ENCODE measurements around the gene RAB3IL1.

GRCh38 chr11:61912530-61912898, 4.9 kb downstream of the RAB3IL1 start:
- TF ChIP-seq POLR2AphosphoS5 (IDR thresholded peaks at IDR 0.05; ENCODE audit: low read depth) = peak; percentile 48; the same call in 1 of the 2 replicates
- TF ChIP-seq, protein P1, sequence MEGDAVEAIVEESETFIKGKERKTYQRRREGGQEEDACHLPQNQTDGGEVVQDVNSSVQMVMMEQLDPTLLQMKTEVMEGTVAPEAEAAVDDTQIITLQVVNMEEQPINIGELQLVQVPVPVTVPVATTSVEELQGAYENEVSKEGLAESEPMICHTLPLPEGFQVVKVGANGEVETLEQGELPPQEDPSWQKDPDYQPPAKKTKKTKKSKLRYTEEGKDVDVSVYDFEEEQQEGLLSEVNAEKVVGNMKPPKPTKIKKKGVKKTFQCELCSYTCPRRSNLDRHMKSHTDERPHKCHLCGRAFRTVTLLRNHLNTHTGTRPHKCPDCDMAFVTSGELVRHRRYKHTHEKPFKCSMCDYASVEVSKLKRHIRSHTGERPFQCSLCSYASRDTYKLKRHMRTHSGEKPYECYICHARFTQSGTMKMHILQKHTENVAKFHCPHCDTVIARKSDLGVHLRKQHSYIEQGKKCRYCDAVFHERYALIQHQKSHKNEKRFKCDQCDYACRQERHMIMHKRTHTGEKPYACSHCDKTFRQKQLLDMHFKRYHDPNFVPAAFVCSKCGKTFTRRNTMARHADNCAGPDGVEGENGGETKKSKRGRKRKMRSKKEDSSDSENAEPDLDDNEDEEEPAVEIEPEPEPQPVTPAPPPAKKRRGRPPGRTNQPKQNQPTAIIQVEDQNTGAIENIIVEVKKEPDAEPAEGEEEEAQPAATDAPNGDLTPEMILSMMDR (IDR thresholded peaks at IDR 0.05; ENCODE audit: insufficient read depth, low read length) = no peak
- no peak for TF ChIP-seq REST (IDR thresholded peaks at IDR 0.05; ENCODE audit: insufficient replicate concordance, low read depth)
- peak; percentile 98 for TF ChIP-seq SPI1 (IDR thresholded peaks at IDR 0.05; ENCODE audit: borderline replicate concordance, low read depth)
- no peak for TF ChIP-seq GABPA (IDR thresholded peaks at IDR 0.05; ENCODE audit: low read depth)

Measured in HL-60 (cell line).